Testis (tissue), 2 donors: ENCODE data around the gene S100A5.

Experiments used
- POLR2A ChIP-seq: fragments of 450-650 bp; IDR thresholded peaks from one replicate; pipeline ENCODE4 v1.6.1; 2017; ENCODE audit warnings: antibody characterized with exemption, mild to moderate bottlenecking, moderate library complexity
- TF ChIP-seq, protein P1 (sequence below), 3 experiments: fragments of 450-650 bp in 2 of 3; fragments of 200-600 bp in 1 of 3; sonication (generic) in 1 of 3; IDR thresholded peaks; one replicate each; pipeline ENCODE4 v1.5.1; 2016 to 2019; ENCODE audit warnings: antibody characterized with exemption in 3 of 3, mild to moderate bottlenecking in 2 of 3, moderate library complexity in 1 of 3

- TF ChIP-seq POLR2A: no peak
- TF ChIP-seq, protein P1, sequence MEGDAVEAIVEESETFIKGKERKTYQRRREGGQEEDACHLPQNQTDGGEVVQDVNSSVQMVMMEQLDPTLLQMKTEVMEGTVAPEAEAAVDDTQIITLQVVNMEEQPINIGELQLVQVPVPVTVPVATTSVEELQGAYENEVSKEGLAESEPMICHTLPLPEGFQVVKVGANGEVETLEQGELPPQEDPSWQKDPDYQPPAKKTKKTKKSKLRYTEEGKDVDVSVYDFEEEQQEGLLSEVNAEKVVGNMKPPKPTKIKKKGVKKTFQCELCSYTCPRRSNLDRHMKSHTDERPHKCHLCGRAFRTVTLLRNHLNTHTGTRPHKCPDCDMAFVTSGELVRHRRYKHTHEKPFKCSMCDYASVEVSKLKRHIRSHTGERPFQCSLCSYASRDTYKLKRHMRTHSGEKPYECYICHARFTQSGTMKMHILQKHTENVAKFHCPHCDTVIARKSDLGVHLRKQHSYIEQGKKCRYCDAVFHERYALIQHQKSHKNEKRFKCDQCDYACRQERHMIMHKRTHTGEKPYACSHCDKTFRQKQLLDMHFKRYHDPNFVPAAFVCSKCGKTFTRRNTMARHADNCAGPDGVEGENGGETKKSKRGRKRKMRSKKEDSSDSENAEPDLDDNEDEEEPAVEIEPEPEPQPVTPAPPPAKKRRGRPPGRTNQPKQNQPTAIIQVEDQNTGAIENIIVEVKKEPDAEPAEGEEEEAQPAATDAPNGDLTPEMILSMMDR (IDR thresholded peaks at IDR 0.05): no peak
Observed at GRCh38 chr1:153535242-153536011, 5.3 kb downstream of the S100A5 start, which contains the start of gene S100A6.
